ENCODE data around the gene UACA. TPM values are rescaled to one million over a fixed set of nuclear protein-coding genes. Genes with fewer than 3 reads are reported as not detected.
A peak's percentile ranks its signal among the peaks of the same experiment; 100 is the strongest.

The UACA gene
- total and polyA plus RNA-seq, 9 of the 15 experiments (the other 6 are each of a cell fraction or from before 2014, with no cell fraction given): 0.06 to 0.33 (median 0.15) TPM; not detected in 5

DNA sequence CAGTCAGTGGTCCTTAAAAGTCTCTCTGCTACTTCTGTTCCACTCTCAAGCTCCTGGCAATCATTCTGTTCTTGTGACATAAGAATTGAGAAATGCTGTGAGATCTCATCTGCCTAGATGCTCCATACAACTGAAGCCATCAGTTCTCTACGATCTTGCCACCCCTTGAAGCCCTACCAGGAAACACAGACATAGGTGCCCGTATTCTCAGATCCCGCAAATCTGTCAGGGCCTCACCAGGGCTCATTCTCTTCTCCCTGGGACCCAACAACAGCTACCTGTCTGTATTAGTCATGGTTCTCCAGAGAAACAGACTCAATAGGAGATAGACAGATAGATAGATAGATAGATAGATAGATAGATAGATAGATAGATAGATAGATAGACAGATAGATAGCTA lies 149.1 kb downstream of the UACA start:
- no peak overlapping the region for H3K4me3 ChIP-seq
- no peak overlapping the region for H3K9ac ChIP-seq (ENCODE audit: insufficient read depth in 1 of 2, low read depth in 2 of 2, low read length in 2 of 2)
- ChIA-PET POLR2A (no interaction called here), CTCF (ENCODE audit: low intra/inter-chr PET ratio) (no interaction called here)
- H3K27me3 ChIP-seq (ENCODE audit: control insufficient read depth in 2 of 2, insufficient read depth in 2 of 2, low read length in 2 of 2): no peaks in the 10 kb centered on the region; a peak in 1 of 5 replicates
- no peak overlapping the region for H3K4me2 ChIP-seq (ENCODE audit: insufficient read depth, low read length)
- in situ Hi-C loops (cut with MboI) (no loop called here), intact Hi-C loops (cut with micrococcal nuclease) (no loop called here)
- no peak for DNase-seq (ENCODE audit: extremely low read depth in 1 of 4, low spot score in 3 of 4)
- TF ChIP-seq, protein P1, sequence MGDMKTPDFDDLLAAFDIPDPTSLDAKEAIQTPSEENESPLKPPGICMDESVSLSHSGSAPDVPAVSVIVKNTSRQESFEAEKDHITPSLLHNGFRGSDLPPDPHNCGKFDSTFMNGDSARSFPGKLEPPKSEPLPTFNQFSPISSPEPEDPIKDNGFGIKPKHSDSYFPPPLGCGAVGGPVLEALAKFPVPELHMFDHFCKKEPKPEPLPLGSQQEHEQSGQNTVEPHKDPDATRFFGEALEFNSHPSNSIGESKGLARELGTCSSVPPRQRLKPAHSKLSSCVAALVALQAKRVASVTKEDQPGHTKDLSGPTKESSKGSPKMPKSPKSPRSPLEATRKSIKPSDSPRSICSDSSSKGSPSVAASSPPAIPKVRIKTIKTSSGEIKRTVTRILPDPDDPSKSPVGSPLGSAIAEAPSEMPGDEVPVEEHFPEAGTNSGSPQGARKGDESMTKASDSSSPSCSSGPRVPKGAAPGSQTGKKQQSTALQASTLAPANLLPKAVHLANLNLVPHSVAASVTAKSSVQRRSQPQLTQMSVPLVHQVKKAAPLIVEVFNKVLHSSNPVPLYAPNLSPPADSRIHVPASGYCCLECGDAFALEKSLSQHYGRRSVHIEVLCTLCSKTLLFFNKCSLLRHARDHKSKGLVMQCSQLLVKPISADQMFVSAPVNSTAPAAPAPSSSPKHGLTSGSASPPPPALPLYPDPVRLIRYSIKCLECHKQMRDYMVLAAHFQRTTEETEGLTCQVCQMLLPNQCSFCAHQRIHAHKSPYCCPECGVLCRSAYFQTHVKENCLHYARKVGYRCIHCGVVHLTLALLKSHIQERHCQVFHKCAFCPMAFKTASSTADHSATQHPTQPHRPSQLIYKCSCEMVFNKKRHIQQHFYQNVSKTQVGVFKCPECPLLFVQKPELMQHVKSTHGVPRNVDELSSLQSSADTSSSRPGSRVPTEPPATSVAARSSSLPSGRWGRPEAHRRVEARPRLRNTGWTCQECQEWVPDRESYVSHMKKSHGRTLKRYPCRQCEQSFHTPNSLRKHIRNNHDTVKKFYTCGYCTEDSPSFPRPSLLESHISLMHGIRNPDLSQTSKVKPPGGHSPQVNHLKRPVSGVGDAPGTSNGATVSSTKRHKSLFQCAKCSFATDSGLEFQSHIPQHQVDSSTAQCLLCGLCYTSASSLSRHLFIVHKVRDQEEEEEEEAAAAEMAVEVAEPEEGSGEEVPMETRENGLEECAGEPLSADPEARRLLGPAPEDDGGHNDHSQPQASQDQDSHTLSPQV (IDR thresholded peaks at IDR 0.05): no peak
- peak; percentile 85 for TF ChIP-seq DACH1 (IDR thresholded peaks at IDR 0.05; ENCODE audit: partially characterized antibody)
- no peaks in the 10 kb centered on the region for H4K20me1 ChIP-seq (replicated peaks; ENCODE audit: control insufficient read depth, insufficient read depth, low read length)
- BruUV-seq (replicated peaks): no TSS peak
- H3K79me2 ChIP-seq (ENCODE audit: control insufficient read depth, insufficient read depth, low read length): no peaks in the 10 kb centered on the region
- H3K9me3 ChIP-seq (replicated peaks; ENCODE audit: control insufficient read depth, insufficient read depth, low read depth, low read length): no peaks in the 10 kb centered on the region
- no peaks in the 10 kb centered on the region for H3K9me1 ChIP-seq (ENCODE audit: control insufficient read depth, insufficient read depth, low read length)
- H3K4me1 ChIP-seq (replicated peaks in 1 of 2; ENCODE audit: control insufficient read depth in 2 of 2, insufficient read depth in 2 of 2, low read length in 2 of 2): no peaks in the 10 kb centered on the region
- 49% methylated on average over 3 of the region's 3 CpGs for WGBS (ENCODE audit: insufficient coverage, low coverage, missing lambda C conversion rate)
- no peaks in the 10 kb centered on the region for H3K36me3 ChIP-seq (ENCODE audit: control insufficient read depth, insufficient read depth, low read length)
- no peak for ATAC-seq
- no peak overlapping the region for H3K27ac ChIP-seq (ENCODE audit: extremely low read depth, low read depth, low read length)
- no peak for FAIRE-seq
- no peak overlapping the region for H2AFZ ChIP-seq (ENCODE audit: low read depth, low read length)

Measured in K562 (cell line).